ENCODE results near the gene KBTBD4. TPM values are rescaled to one million over a fixed set of nuclear protein-coding genes. Genes with fewer than 3 reads are reported as not detected.
"Not testable (repeated sequence)": the region's sequence is repeated elsewhere in the genome, so short reads cannot be mapped to it uniquely, and the experiment has no call there.

The KBTBD4 gene
- total RNA-seq, 1 experiment from 2014 or later: 26.9 TPM

DNA sequence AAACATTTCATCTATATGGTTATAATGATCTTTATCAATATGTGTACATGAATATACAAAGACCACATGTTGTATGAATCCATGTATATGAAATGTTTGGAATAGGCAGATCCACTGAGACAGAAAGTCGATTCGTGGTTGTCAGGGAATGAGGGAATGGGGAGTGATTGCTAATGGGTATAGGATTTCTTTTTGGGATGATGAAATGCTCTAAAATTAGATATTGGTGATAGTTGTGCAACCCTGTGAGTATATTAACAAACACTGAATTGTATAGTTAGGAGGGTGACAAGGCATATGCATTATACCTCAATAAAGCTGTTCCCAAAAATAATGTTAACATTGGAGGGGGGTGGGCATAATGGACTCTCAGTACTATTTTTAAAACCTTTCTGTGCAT, 18.3 kb downstream of the KBTBD4 start:
- no peak for DNase-seq (ENCODE audit: low read depth)

DNA sequence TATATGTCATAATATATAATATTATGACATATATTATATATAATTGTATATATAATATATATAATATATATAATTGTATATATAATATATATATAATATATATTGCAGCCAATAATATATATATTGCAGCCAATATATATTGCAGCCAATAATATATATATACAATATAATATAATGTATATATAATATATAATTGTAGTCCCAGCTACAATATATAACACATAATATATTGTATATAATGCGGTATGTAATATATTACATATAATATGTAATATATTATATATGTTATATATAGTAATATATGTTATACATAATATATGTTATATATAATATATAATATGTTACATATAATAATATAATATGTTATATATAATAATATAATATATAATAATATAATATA, 20.1 kb downstream of the KBTBD4 start:
- no peak for DNase-seq (ENCODE audit: low read depth)

DNA sequence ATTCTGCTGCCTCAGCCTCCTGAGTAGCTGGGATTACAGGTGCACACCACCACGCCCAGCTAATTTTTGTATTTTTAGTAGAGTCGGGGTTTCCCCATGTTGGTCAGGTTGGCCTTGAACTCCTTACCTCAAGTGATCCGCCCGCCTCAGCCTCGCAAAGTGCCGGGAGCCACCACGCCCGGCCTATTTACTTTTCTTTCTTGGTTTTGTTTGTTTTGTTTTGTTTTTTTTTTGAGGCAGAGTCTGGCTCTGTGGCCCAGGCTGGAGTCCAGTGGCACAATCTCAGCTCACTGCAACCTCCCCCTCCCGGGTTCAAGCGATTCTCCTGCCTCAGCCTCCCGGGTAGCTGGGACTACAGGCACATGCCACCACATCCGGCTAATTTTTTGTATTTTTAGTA, 21.8 kb downstream of the KBTBD4 start:
- DNase-seq (ENCODE audit: low read depth): not testable (repeated sequence)

DNA sequence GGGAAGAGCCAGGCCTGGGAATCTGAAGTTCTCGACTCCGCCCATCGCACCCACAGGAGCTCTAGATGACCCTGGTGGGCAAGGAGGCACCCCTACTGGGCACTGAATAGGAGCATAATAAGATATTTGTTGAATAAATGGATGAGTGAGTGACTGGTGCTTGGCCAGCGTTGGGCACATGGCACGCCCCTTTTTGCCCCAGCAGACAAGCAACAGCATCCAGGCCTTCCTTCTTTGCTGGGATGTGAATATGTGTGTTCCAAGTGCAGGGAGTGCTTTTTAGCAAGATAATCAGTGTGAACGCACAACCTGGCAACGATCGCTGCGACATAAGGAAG, 25.4 kb downstream of the KBTBD4 start:
- DNase-seq (ENCODE audit: low read depth): no peak

DNA sequence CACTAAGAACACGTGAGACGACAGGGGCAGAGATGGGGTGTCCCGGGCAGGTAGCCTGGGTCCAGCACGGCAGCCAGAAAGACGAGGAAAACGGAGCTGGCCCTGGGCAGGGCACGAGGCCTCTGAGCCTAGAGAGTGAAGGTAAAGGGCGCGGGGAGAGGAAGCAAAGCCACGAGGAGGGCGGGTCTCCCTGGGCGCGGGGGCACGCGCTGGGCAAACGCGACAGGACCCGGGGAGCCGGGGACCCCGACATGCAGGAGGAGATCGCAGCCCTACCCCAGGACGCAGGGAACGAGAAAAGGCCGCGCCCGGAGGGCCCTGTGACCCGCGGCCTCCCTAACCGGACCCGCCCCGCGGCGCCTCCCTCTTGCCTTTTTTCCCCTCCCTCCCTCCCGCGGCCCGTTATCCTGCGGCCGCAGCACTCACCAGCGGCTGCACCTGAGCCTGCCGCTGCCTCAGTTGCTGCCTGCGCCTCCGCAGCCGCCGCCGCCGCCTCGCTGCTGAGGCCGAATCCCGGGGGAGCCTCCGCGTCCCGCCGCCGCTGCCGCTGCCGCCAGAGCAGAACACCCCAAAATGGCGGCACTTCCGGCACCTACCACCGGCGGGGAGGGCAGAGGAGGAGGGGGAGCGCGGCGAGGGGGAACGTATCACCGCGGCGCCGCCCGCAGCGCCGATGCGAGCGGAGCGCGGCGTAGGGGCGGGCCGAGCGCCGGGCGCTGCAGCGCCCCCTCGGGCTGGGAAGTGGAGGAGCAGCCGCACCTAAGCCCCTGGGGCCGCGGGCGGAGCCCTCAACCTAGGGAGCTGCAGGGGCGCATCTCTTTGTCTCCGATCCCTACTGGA, 26.0 kb downstream of the KBTBD4 start, which contains the start of gene CELF1:
Gene CELF1, minus strand, starts transcription at position 567 of the 840 bp plus-strand sequence. CDS start 53,609 bp downstream, outside the sequence.
- peak; percentile 96 for DNase-seq (ENCODE audit: low read depth)

DNA sequence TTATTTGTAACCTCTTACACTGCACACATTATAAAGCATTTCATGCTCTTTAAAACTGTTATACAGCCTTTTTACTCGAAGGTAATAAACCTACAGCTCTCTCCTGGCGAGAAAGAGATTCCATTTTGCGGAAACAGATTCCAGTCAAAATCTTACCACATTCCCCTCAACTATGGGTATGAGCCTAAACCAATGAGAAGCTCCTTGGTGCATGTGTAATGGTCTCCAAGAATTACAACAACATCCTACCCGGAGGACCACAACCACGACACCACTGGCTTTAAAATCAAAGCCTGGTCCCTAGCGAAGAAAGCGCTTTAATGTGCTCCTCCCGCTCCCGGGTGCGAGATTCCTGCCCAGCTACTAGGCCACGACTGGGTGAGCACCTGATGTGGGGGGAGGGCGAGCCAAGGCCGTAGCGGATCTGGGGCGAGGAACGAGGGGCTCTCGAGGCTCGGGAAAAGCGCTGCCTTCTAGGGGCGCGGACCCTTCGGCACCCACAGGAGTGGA, 26.7 kb downstream of the KBTBD4 start:
- DNase-seq (ENCODE audit: low read depth): peak; percentile 37

DNA sequence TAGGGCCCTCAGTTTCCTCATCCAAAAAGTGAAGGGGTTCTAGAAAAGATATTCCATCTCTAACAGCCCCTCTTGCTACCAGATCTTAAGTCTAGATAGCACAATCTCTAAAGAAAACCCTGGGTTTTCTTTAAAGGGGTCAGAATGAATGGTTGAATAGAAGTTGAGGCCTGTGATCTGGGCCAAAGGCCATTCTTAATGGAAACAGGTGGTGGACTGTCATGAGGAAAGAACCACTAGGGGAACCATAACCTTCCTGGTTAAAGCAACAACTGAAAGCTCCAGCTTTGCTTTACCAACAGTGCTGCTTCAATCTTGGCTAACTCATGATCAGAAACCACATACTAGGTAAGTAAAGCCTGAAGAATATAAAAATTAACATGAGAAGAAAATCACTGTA, 27.7 kb downstream of the KBTBD4 start:
- peak; percentile 26 for DNase-seq (ENCODE audit: low read depth)

DNA sequence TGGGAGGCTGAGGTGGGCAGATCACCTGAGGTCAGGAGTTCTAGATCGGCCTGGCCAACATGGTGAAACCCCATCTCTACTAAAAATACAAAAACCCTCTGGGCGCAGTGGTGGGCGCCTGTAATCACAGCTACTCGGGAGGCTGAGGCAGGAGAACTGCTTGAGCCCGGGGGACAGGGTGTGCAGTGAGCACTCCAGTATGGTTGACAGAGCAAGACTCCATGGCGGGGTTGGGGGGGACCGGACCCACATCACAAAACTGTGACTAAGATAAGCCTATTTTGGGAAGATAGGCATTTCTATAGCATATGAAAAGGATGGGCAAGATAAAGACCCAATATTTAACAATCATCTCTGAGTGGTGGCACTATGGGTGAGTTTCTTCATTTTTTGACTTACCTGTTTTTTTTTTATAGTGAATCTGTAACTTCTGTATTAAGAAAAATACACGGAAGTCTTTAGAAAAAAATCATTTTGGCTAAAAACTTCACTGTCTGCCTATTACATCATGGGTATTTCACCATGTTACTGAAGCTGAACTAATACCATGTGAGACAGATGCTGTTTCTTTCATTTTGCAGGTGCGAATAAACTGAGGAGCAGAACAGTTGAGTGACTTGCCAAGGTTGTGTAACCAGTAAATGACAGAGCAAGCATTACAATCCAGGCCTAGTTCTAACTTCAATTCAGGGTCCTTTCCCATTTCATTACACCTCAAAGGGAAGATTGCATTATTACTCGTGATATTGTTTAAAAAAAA, 28.3 kb downstream of the KBTBD4 start:
- DNase-seq (ENCODE audit: low read depth): no peak

DNA sequence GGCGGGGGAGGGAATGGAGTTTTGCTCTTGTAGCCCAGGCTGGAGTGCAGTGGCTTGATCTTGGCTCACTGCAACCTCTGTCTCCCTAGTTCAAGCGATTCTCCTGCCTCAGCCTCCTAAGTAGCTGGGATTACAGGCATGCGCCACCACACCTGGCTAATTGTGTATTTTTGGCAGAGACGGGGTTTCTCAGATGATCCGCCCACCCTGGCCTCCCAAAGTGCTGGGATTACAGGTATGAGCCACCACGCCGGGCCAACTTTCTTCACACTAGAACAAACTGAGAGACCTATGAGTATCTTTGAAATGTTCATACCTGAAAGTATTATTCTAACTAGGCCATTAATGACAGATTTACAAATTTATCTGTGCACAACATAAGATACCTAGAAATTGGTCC, 32.5 kb downstream of the KBTBD4 start:
- DNase-seq (ENCODE audit: low read depth): not testable (repeated sequence)

DNA sequence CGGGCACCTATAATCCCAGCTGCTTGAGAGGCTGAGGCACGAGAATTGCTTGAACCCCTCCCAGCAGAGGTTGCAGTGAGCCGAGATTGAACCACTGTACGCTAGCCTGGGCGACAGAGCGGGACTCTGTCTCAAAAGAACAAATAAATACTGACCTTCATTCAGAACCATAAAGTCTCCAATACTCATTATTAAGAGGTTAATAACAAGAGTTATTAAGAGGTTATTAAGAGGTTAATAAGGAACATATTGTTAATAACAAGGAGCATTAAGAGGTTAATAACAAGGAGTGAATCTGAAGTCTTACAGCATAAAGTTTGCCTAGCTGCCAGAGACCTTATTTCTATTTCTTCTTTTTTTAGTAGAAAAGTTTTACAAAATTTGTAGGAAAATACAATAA, 33.5 kb downstream of the KBTBD4 start:
- DNase-seq (ENCODE audit: low read depth): no peak

DNA sequence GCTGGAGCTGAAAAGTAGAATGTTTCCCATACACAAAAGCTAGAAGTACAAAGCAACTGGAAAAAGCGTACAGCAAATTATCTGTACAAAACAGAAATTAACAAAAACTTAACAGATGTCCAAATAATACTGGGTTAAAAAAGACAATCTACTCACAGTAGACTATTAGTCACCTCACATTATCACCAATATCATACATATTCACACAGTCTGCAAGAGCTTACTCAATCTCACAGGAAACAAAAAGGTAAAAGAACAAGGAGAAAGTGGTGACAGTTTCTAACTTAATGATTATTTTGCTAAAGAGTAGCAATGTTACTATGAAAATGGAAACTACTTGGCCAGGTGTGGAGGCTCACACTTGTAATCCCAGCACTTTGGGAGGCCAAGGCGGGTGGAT, 37.7 kb downstream of the KBTBD4 start:
- no peak for DNase-seq (ENCODE audit: low read depth)

DNA sequence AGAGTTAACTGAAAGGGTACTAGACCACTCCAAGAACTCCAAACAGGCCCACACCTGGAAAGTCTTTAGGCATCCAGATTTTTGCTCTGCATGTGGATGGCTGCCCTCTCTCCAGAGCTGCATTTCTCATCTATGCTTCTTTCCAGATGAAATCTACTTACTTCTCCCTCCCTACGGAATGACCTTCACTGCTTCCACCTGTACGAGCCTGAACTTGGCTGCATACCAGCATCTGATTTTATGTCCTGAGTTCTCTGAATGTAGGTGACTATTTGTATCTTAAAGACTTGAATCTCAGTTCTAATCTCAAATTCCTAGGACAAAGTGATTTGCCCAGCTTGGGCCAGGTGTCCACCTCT, 39.1 kb downstream of the KBTBD4 start:
- no peak for DNase-seq (ENCODE audit: low read depth)

DNA sequence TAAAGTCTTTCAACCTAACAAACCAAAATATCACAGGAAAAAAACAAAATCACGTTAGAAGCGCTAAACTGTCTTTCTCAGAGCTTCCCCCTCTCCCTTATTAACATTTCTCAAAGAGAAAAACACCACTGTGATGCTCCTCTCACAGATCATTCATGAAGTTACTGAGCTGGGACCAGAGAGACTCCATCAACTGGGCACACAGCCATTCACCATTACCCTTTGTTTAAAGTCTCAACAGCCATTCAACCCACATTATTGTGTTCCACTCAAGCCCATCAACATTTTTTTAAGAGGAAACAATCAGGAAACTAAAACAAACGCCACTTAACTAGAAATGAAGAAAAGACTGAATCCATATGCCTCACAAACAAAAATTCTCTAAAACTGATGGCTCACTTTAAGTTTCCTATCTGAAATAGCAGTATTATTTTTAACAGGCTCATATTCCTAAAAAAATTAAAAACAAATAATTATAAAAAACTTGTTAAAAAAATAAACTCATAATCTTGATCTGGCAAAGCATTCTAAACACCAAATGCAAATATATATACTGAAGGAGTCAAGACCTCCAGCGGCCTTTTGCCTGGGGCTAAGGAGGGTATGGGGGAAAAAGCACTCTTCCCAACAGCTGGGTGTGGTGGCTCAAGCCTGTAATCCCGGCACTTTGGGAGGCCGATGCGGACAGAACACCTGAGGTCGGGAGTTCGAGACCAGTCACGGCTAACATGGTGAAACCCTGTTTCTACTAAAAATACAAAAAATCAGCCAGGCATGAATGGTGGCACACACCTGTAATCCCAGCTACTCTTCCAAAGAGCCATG, 39.8 kb downstream of the KBTBD4 start:
- DNase-seq (ENCODE audit: low read depth): no peak

DNA sequence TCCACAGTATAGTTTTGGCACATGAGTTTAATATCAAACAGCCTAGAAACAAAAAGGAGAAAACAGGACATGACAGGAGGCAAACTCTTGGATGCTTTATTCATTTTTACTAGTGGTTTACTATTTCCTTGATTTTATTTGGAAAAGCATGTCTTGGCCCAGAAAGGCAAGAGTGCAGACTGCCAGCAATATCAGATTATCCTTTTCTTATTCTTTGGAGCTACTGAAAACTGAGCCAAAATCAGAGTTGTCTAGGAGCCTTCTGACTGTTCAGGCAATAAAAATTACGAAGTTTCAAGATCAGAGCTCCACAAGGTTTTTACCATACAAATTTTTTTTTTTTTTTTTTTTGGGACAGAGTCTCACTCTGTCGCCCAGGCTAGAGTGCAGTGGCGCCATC, 41.9 kb downstream of the KBTBD4 start:
- DNase-seq (ENCODE audit: low read depth): no peak

DNA sequence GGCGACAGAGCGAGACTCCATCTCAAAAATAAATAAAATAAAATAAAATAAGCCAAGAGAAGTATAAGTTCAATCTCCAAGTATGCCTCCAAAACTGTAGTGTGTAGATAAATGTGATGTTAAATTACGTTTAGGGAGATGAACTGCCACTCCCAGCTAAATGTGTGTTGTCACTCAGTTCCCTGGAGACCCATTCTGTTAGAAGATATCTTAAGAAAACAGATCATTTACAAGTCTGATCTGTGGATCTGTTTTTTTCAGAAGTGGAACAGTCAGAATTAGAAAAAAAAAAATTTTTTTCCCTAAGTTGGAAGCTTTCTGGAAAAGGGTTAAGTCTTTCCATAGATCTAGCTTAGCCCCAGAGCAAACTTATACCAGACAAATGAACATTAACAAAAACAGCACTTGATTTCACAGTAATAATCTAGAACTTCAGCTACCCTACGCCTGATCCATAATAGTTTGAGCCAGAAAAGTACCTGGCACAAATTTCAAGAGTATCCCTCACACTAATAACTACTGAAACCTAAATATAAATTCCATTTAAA, 44.0 kb downstream of the KBTBD4 start:
- DNase-seq (ENCODE audit: low read depth): no peak

DNA sequence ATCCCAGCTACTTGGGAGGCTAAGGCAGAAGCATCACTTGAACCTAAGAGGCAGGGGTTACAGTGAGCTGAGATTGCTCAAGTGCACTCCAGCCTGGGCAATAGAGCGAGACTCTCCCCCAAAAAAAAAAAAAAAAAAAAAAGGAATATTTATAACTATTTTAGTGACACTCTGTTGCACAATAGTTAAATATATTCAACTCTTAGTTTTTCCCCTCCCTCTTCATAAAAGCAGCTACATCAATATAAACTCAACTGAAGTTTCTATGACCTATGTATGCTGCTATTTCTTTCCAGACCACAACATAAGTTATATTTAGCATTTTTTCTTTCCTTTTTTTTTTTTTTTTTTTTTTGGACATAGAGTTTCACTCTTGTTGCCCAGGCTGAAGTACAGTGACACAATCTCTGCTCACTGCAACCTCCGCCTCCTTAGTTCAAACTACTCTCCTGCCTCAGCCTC, 45.0 kb downstream of the KBTBD4 start:
- no peak for DNase-seq (ENCODE audit: low read depth)

DNA sequence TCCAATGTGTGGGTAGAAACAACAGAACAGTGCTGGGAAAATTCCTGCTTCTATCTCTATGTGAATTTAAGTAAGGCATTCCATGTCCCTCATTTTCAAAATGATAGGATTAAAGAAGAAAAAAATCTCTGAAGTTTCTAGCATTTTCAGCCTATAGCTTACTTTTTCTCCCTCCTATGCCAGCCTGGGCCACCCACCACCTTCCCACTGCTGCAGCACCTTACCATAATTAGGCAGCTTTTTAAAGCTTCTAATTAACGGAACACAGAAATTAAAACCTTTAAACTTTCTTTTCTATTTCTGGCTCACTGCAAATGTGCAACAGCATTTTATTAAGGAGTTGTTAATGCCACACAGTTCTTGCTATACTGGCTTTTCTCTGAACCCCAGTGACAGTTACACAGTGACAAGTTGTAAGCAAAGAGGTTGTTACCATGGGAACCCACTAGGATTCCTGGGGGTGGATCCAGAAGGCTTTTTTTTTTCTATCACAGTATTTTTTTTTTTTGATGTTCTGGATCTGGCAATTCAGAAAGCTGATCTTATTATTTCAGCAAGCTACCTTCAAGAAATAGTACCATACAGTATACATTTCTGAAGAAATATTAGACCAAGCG, 46.1 kb downstream of the KBTBD4 start:
- DNase-seq (ENCODE audit: low read depth): no peak

DNA sequence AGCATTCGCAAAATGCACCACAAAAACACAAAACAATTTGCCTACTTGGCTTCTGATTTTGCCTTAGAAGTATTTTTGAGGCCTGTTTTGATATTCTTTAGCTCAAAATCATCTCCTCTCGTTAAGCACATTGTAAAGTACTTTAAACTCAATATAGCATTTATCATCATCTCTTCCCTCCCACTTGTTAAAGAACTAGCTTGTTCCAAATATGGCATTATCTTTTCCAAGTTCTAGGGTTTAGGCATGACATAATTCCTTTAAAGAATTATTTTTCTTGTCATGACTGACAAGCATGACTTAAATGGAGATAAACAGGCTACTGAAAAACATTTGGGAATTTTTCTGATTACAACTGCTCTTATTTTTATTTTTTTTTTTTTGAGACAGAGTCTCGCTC, 47.1 kb downstream of the KBTBD4 start:
- no peak for DNase-seq (ENCODE audit: low read depth)

DNA sequence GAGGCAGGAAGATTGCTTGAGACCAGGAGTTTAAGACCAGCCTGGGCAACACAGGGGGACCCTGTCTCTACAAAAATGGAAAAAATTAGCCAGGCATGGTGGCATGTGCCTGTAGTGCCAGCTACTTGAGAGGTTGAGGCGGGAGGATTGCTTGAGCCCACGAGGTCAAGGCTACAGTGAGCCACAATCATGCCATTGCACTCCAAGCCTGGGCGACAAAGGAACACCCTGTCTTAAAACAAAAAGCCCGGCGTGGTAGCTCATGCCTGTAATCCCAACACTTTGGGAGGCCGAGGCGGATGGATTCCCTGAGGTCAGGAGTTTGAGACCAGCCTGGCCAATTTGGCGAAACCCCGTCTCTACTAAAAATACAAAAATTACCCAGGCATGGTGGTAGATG, 48.0 kb downstream of the KBTBD4 start:
- not testable (repeated sequence) for DNase-seq (ENCODE audit: low read depth)

DNA sequence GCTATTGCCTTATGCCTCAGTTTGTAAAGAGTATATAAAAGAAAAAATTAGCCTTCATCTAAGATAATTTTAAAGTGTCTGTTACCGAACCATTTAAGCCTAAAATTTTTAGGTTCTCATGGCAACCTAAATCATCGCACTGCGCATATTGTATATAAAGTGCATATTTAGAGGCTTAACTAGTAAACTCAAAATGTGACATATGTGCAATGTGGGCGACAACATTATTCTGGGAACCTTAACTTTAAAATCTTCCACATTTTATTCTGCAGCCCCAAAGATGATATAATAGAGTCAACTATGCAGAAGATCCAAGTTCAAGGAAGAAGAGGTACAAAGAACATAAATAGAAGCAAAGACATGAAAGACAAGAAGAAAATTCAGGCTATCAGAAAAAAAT, 48.8 kb downstream of the KBTBD4 start:
- DNase-seq (ENCODE audit: low read depth): no peak

DNA sequence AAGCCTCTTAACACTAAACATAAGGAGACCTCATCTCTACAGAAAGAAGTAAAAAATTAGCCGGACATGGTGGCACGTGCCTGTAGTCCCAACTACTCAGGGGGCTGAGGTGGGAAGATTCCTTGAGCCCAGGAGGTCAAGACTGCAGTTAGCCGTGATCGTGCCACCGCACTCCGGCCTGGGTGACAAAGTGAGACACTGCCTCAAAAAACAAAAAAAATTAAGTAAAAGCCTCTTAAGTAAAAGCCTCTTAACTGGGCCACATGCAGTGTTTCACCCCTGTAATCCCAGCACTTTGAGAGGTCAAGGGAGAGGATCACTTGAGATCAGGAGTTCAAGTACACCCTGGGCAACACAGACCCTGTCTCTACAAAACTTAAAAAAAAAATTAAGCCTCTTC, 51.6 kb downstream of the KBTBD4 start:
- DNase-seq (ENCODE audit: low read depth): no peak

Measured in Daoy (cell line).